Gastroesophageal sphincter (tissue), 4 donors: ENCODE measurements around the gene MYO9B. TPM values are rescaled to one million over a fixed set of nuclear protein-coding genes. Genes with fewer than 3 reads are reported as not detected.
A peak's percentile ranks its signal among the peaks of the same experiment; 100 is the strongest.

ENCODE experiments used
- ATAC-seq: fragments of 150-250 bp; one replicate; pipeline ENCODE4 v1.9.1; 2016; ENCODE audit warnings: mild to moderate bottlenecking, moderate library complexity
- H3K27ac ChIP-seq, 4 donors: fragments of 200-600 bp; sonication (generic) in 3 of 4; 1 replicate in 3 of 4; 2 replicates in 1 of 4; pipeline ENCODE4 v1.5.1; 2016 to 2019
- H3K27me3 ChIP-seq: fragments of 200-600 bp; sonication (generic); one replicate; pipeline ENCODE4 v1.5.1; 2019
- H3K36me3 ChIP-seq, 2 donors: fragments of 200-600 bp; sonication (generic); one replicate each; pipeline ENCODE4 v1.5.1; 2019; ENCODE audit warnings: control low read depth in 1 of 2
- H3K4me1 ChIP-seq, 3 donors: fragments of 200-600 bp; sonication (generic); 1 replicate in 2 of 3; 2 replicates in 1 of 3; pipeline ENCODE4 v1.5.1; 2016 to 2019; ENCODE audit warnings: control low read depth in 2 of 3
- H3K4me3 ChIP-seq, 2 donors: fragments of 200-600 bp; sonication (generic); one replicate each; pipeline ENCODE4 v1.5.1; 2019; ENCODE audit warnings: mild to moderate bottlenecking in 1 of 2, moderate library complexity in 1 of 2
- H3K9me3 ChIP-seq, 3 donors: fragments of 200-600 bp; sonication (generic); one replicate each; pipeline ENCODE4 v1.5.1; 2017 to 2019; ENCODE audit warnings: control low read depth in 2 of 3
- CTCF ChIP-seq, 4 experiments: fragments of 200-600 bp in 2 of 4; fragments of 450-650 bp in 2 of 4; sonication (generic) in 1 of 4; IDR thresholded peaks; one replicate each; pipeline ENCODE4 v1.5.1; 2017 to 2019; ENCODE audit warnings: antibody characterized with exemption in 4 of 4, mild to moderate bottlenecking in 2 of 4, moderate library complexity in 2 of 4
- EP300 ChIP-seq: sonication (generic); formaldehyde crosslinking; IDR thresholded peaks from one replicate; pipeline ENCODE4 v1.6.1; 2017; ENCODE audit warnings: antibody characterized with exemption, mild to moderate bottlenecking
- POLR2A ChIP-seq, 2 donors: fragments of 450-650 bp; IDR thresholded peaks; one replicate each; pipeline ENCODE4 v1.6.1; 2017; ENCODE audit warnings: antibody characterized with exemption in 2 of 2, mild to moderate bottlenecking in 2 of 2, moderate library complexity in 1 of 2
- POLR2AphosphoS5 ChIP-seq: sonication (generic); formaldehyde crosslinking; IDR thresholded peaks from one replicate; pipeline ENCODE4 v1.6.1; 2017; ENCODE audit warnings: antibody characterized with exemption
- WGBS, 2 donors: methylation state at CpG; one replicate each; pipeline ENCODE4 v1.1.5; 2018; ENCODE audit warnings: low coverage in 1 of 2; 5-methylcytosine and 5-hydroxymethylcytosine counted together
- total RNA-seq, 4 donors: library from RNA; depleted of rRNA; stranded (reverse); fragments of >200 nt; gene quantifications; one replicate each; pipeline ENCODE4 v1.1.0, GENCODE V29; 2016

The MYO9B gene
- total RNA-seq, 4 donors from 2014 or later = 38.1 to 77.7 (median 66.2) TPM

GRCh38 chr19:17095141-17095919 lies 19.8 kb downstream of the MYO9B start:
- no peak for TF ChIP-seq CTCF (IDR thresholded peaks at IDR 0.05)
- TF ChIP-seq POLR2A (IDR thresholded peaks at IDR 0.05) = no peak
- TF ChIP-seq POLR2AphosphoS5 = peak; percentile 33
- no peak overlapping the region for H3K4me3 ChIP-seq
- WGBS, 2 donors = 68 to 69% methylated on average over 10 to 21 of the region's 23 CpGs

GRCh38 chr19:17097593-17098126 lies 22.1 kb downstream of the MYO9B start:
- no peak for ATAC-seq
- Histone ChIP-seq H3K4me1 (peaks cover 0 to 46% (median 7%) of the 10 kb centered on the region in 3 donors), H3K27me3 (no peaks in the 10 kb centered on the region), H3K27ac (peak overlapping the region in 3 of 4 donors; percentile 41 to 46 (median 42)), H3K9me3 (no peaks in the 10 kb centered on the region), H3K36me3 (peaks cover 0 to 15% of the 10 kb centered on the region in 2 donors), H3K4me3 (no peak overlapping the region)
- WGBS, 2 donors = 59 to 75% methylated on average over 6 to 7 of the region's 8 CpGs
- TF ChIP-seq EP300 (no peak), POLR2AphosphoS5 (peak; percentile 26), CTCF (IDR thresholded peaks at IDR 0.05) (no peak), POLR2A (IDR thresholded peaks at IDR 0.05) (no peak)

More at GRCh38 chr19:17095141-17095919, 19.8 kb downstream of the MYO9B start:
- H3K9me3 ChIP-seq = no peaks in the 10 kb centered on the region
- ATAC-seq = peak; percentile 81
- no peaks in the 10 kb centered on the region for H3K27me3 ChIP-seq
- no peaks in the 10 kb centered on the region for H3K36me3 ChIP-seq
- peaks cover 0 to 67% (median 7%) of the 10 kb centered on the region in 3 donors for H3K4me1 ChIP-seq
- peak overlapping the region in 3 of 4 donors; percentile 46 to 76 (median 68) for H3K27ac ChIP-seq

GRCh38 chr19:17098326-17098725 lies 22.7 kb downstream of the MYO9B start:
- H3K9me3 ChIP-seq = no peaks in the 10 kb centered on the region
- H3K27ac ChIP-seq = peak overlapping the region in 3 of 4 donors; percentile 4 to 46 (median 42)
- no peak overlapping the region for H3K4me3 ChIP-seq
- ATAC-seq = no peak
- WGBS, 2 donors = 75 to 79% methylated on average over 6 of the region's 9 CpGs
- peaks cover 0 to 40% (median 7%) of the 10 kb centered on the region in 3 donors for H3K4me1 ChIP-seq
- H3K36me3 ChIP-seq = peaks cover 0 to 21% of the 10 kb centered on the region in 2 donors
- TF ChIP-seq POLR2A (IDR thresholded peaks at IDR 0.05) (no peak), POLR2AphosphoS5 (no peak), EP300 (no peak), CTCF (IDR thresholded peaks at IDR 0.05) (no peak)
- no peaks in the 10 kb centered on the region for H3K27me3 ChIP-seq

- Histone ChIP-seq H3K9me3 (no peaks in the 10 kb centered on the region), H3K36me3 (peaks cover 0 to 49% of the 10 kb centered on the region in 2 donors), H3K4me3 (no peak overlapping the region), H3K4me1 (peaks cover 0 to 17% (median 0%) of the 10 kb centered on the region in 3 donors), H3K27ac (no peak overlapping the region), H3K27me3 (no peaks in the 10 kb centered on the region)
- no peak for TF ChIP-seq CTCF (IDR thresholded peaks at IDR 0.05)
- no peak for TF ChIP-seq EP300
- TF ChIP-seq POLR2AphosphoS5 = no peak
- TF ChIP-seq POLR2A (IDR thresholded peaks at IDR 0.05) = no peak
- no peak for ATAC-seq
- 88% methylated on average over 12 of the region's 59 CpGs; no CpG with 5 or more reads in 1 of the 2 donors for WGBS, 2 donors
Observed at GRCh38 chr19:17101686-17102628, 26.4 kb downstream of the MYO9B start.
